Neural cell (in vitro differentiated cells): ENCODE results near the gene COP1. TPM values are rescaled to one million over a fixed set of nuclear protein-coding genes. Genes with fewer than 3 reads are reported as not detected.

Experiments
- H2AFZ ChIP-seq: fragments of 200-600, 300-800 bp; sonication (generic), shearing (Covaris generic); 2 replicates; pipeline ENCODE4 v1.6.0; 2014; ENCODE audit warnings: low read depth, mild to moderate bottlenecking, antibody characterized with exemption, low read length, moderate library complexity
- H3F3A ChIP-seq: fragments of 200-600 bp; shearing (Covaris generic); 2 replicates; pipeline ENCODE4 v1.6.1; 2016; ENCODE audit warnings: mild to moderate bottlenecking, moderate library complexity, mixed read lengths, antibody characterized with exemption, low read length; ENCODE audit not compliant: insufficient read depth, poor library complexity, severe bottlenecking
- H3K27ac ChIP-seq: fragments of 200-600, 300-800 bp; sonication (generic), shearing (Covaris generic); 2 replicates; pipeline ENCODE4 v1.5.1; 2014; ENCODE audit warnings: mild to moderate bottlenecking, low read length, moderate library complexity
- H3K27me3 ChIP-seq: fragments of 300-800, 200-600 bp; sonication (generic), shearing (Covaris generic); 2 replicates; pipeline ENCODE4 v1.6.0; 2014; ENCODE audit warnings: mild to moderate bottlenecking, low read depth, low read length, moderate library complexity; ENCODE audit not compliant: insufficient read depth
- H3K36me3 ChIP-seq: fragments of 300-800, 200-600 bp; sonication (generic), shearing (Covaris generic); 2 replicates; pipeline ENCODE4 v1.5.1; 2014; ENCODE audit warnings: mild to moderate bottlenecking, antibody characterized with exemption, low read length, moderate library complexity; ENCODE audit not compliant: insufficient read depth
- H3K4me2 ChIP-seq: fragments of 300-800, 200-600 bp; sonication (generic), shearing (Covaris generic); 2 replicates; pipeline ENCODE4 v1.6.0; 2014; ENCODE audit warnings: mild to moderate bottlenecking, low read length
- H3K4me3 ChIP-seq: fragments of 300-800, 200-600 bp; sonication (generic), shearing (Covaris generic); 2 replicates; pipeline ENCODE4 v1.5.1; 2014; ENCODE audit warnings: mild to moderate bottlenecking, low read length, moderate library complexity
- H3K79me2 ChIP-seq: fragments of 200-600 bp; shearing (Covaris generic); replicated peaks from 2 replicates; pipeline ENCODE4 v1.6.0; 2014; ENCODE audit warnings: mild to moderate bottlenecking, low read length, moderate library complexity; ENCODE audit not compliant: insufficient read depth
- H3K9ac ChIP-seq: fragments of 300-800, 200-600 bp; sonication (generic), shearing (Covaris generic); 2 replicates; pipeline ENCODE4 v1.6.1; 2016; ENCODE audit warnings: mild to moderate bottlenecking, low read length, mixed read lengths
- H3K9me2 ChIP-seq: fragments of 200-600 bp; shearing (Covaris generic); 2 replicates; pipeline ENCODE4 v1.6.1; 2016; ENCODE audit warnings: mild to moderate bottlenecking, low read length, mixed read lengths; ENCODE audit not compliant: insufficient read depth
- H3K9me3 ChIP-seq: fragments of 200-600, 300-800 bp; sonication (generic), shearing (Covaris generic); 2 replicates; pipeline ENCODE4 v1.6.1; 2016; ENCODE audit warnings: mild to moderate bottlenecking, mixed run types, low read length, moderate library complexity, mixed read lengths
- H4K20me1 ChIP-seq: fragments of 200-600 bp; shearing (Covaris generic); 2 replicates; pipeline ENCODE4 v1.6.1; 2016; ENCODE audit warnings: mild to moderate bottlenecking, mixed run types; ENCODE audit not compliant: insufficient read depth
- CTCF ChIP-seq: fragments of 450-650 bp; IDR thresholded peaks from 2 replicates; pipeline ENCODE4 v1.5.1; 2014; ENCODE audit warnings: antibody characterized with exemption, mild to moderate bottlenecking, moderate library complexity; ENCODE audit not compliant: poor library complexity, severe bottlenecking
- EP300 ChIP-seq: fragments of 450-650 bp; conservative IDR thresholded peaks from 2 replicates; pipeline ENCODE4 v1.6.1; 2014; ENCODE audit warnings: antibody characterized with exemption, mild to moderate bottlenecking, moderate library complexity; ENCODE audit not compliant: poor library complexity, severe bottlenecking
- EZH2 ChIP-seq: fragments of 200-600, 300-800 bp; shearing (Covaris generic), sonication (generic); IDR thresholded peaks from 2 replicates; pipeline ENCODE4 v1.6.1; 2014; ENCODE audit warnings: antibody characterized with exemption, low read length, borderline replicate concordance, mild to moderate bottlenecking; ENCODE audit not compliant: insufficient read depth, poor library complexity, severe bottlenecking
- MXI1 ChIP-seq: fragments of 450-650 bp; conservative IDR thresholded peaks from 2 replicates; pipeline ENCODE4 v1.6.1; 2014; ENCODE audit warnings: antibody characterized with exemption, mild to moderate bottlenecking; ENCODE audit not compliant: poor library complexity, severe bottlenecking
- POLR2AphosphoS5 ChIP-seq: IDR thresholded peaks from 2 replicates; pipeline ENCODE4 v1.6.1; 2012
- RAD21 ChIP-seq: fragments of 450-650 bp; conservative IDR thresholded peaks from 2 replicates; pipeline ENCODE4 v1.6.1; 2014; ENCODE audit warnings: antibody characterized with exemption, mild to moderate bottlenecking, moderate library complexity
- REST ChIP-seq: IDR thresholded peaks from 2 replicates; pipeline ENCODE4 v1.6.1; 2012; ENCODE audit warnings: borderline replicate concordance
- SMC3 ChIP-seq: fragments of 450-650 bp; conservative IDR thresholded peaks from 2 replicates; pipeline ENCODE4 v1.6.1; 2014; ENCODE audit warnings: antibody characterized with exemption, mild to moderate bottlenecking, moderate library complexity; ENCODE audit not compliant: poor library complexity
- TAF1 ChIP-seq: IDR thresholded peaks from 2 replicates; pipeline ENCODE4 v1.6.1; 2012; ENCODE audit warnings: low read depth
- polyA plus RNA-seq: library from polyadenylated mRNA; depleted of rRNA; stranded (reverse); fragments of >200 nt; gene quantifications from 2 replicates; pipeline ENCODE4 v1.2.3, GENCODE V29; 2014

COP1 gene
- polyA plus RNA-seq, 1 donor from 2014 or later: 72.3 TPM

- Histone ChIP-seq H2AFZ (no peak overlapping the region), H3K9me2 (no peaks in the 10 kb centered on the region), H3K79me2 (peaks cover 2% of the 10 kb centered on the region), H3K4me3 (no peak overlapping the region), H3F3A (no peaks in the 10 kb centered on the region), H3K4me2 (no peak overlapping the region), H3K9ac (no peak overlapping the region), H3K27me3 (no peaks in the 10 kb centered on the region), H4K20me1 (no peaks in the 10 kb centered on the region), H3K27ac (no peak overlapping the region), H3K9me3 (no peaks in the 10 kb centered on the region), H3K36me3 (no peaks in the 10 kb centered on the region)
- TF ChIP-seq POLR2AphosphoS5: no peak
- TF ChIP-seq SMC3: no peak
- TF ChIP-seq MXI1: no peak
- no peak for TF ChIP-seq TAF1
- TF ChIP-seq CTCF: no peak
- no peak for TF ChIP-seq EP300
- no peak for TF ChIP-seq REST
- no peak for TF ChIP-seq EZH2
- no peak for TF ChIP-seq RAD21
Observed at GRCh38 chr1:176068256-176068655, 138.8 kb downstream of the COP1 start.

- no peak overlapping the region for H3K9ac ChIP-seq
- H3K27ac ChIP-seq: no peak overlapping the region
- H3K4me3 ChIP-seq: no peak overlapping the region
- no peak overlapping the region for H3K4me2 ChIP-seq
- H3K9me3 ChIP-seq: no peaks in the 10 kb centered on the region
- no peak for TF ChIP-seq SMC3
- no peaks in the 10 kb centered on the region for H3K36me3 ChIP-seq
- no peak overlapping the region for H2AFZ ChIP-seq
- no peaks in the 10 kb centered on the region for H3F3A ChIP-seq
- H3K79me2 ChIP-seq: no peaks in the 10 kb centered on the region
- no peaks in the 10 kb centered on the region for H3K27me3 ChIP-seq
- H3K9me2 ChIP-seq: no peaks in the 10 kb centered on the region
- H4K20me1 ChIP-seq: no peaks in the 10 kb centered on the region
Observed at GRCh38 chr1:176066709-176067108, 140.4 kb downstream of the COP1 start.

- Histone ChIP-seq H3K27ac (no peak overlapping the region), H3F3A (no peaks in the 10 kb centered on the region), H3K79me2 (peaks cover 4% of the 10 kb centered on the region), H2AFZ (no peak overlapping the region), H4K20me1 (no peaks in the 10 kb centered on the region), H3K9me3 (no peaks in the 10 kb centered on the region), H3K9me2 (no peaks in the 10 kb centered on the region), H3K4me3 (no peak overlapping the region), H3K4me2 (no peak overlapping the region), H3K27me3 (no peaks in the 10 kb centered on the region), H3K9ac (no peak overlapping the region), H3K36me3 (no peaks in the 10 kb centered on the region)
- TF ChIP-seq SMC3 (no peak), RAD21 (no peak), REST (no peak), POLR2AphosphoS5 (no peak), EP300 (no peak), TAF1 (no peak), MXI1 (no peak)
Observed at GRCh38 chr1:176058686-176059085, 148.4 kb downstream of the COP1 start.
